GM10266 (cell line): Measurements from ENCODE around the gene RAB11FIP3.

Experiments
- DNase-seq: peaks from one replicate; pipeline ENCODE4 v3.0.0; 2012; ENCODE audit errors: extremely low spot score
- CTCF ChIP-seq: IDR thresholded peaks from 2 replicates; pipeline ENCODE4 v1.5.1; 2012; ENCODE audit warnings: mild to moderate bottlenecking, low read depth; ENCODE audit not compliant: control insufficient read depth, insufficient read depth; ENCODE audit errors: missing control alignments

RAB11FIP3 gene

DNA sequence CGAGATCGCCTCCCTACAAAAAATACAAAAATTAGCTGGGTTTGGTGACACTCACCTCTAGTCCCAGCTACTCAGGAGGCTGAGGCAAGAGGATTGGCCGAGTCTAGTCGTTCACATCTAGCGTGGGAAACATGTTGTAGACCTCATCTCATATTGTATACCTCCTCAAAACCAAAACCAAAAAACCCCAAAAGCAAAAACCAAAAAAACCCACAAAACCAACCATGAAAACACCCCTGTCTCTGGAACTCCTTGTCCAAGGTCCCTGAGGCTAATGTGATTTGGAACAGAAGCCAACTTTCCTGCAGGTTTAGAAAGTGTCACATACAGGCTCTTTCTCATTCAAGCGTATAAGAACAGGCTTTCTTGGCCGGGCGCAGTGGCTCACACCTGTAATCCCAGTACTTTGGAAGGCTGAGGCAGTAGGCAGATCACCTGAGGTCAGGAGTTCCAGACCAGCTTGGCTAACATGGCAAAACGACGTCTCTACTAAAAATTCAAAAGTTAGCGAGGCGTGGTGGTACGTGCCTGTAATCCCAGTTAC lies 29.0 kb downstream of the RAB11FIP3 start:
- no peak for DNase-seq
- TF ChIP-seq CTCF: no peak

DNA sequence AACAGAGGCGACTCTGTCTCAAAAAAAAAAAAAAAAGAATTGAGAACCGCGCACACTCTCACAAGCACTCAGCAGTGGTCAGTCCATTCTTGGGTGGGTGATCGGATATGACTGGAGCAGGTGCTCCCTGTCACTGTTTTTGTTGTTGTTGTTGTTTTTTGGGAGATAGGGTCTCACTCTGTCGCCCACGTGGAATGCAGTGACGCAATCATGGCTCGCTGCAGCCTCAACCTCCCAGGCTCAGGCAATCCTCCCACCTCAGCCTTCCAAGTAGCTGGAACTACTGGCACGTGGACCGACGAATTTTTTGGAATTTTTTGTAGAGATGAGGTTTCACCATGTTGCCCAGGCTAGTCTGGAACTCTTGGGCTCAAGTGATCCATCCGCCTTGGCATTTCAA lies 30.0 kb downstream of the RAB11FIP3 start:
- no peak for TF ChIP-seq CTCF
- DNase-seq: no peak

GRCh38 chr16:456891-457483 lies 31.5 kb downstream of the RAB11FIP3 start:
- DNase-seq: no peak

GRCh38 chr16:457732-458400 lies 32.4 kb downstream of the RAB11FIP3 start:
- no peak for TF ChIP-seq CTCF
- no peak for DNase-seq

More at GRCh38 chr16:456891-457483, 31.5 kb downstream of the RAB11FIP3 start:
- no peak for TF ChIP-seq CTCF

DNA sequence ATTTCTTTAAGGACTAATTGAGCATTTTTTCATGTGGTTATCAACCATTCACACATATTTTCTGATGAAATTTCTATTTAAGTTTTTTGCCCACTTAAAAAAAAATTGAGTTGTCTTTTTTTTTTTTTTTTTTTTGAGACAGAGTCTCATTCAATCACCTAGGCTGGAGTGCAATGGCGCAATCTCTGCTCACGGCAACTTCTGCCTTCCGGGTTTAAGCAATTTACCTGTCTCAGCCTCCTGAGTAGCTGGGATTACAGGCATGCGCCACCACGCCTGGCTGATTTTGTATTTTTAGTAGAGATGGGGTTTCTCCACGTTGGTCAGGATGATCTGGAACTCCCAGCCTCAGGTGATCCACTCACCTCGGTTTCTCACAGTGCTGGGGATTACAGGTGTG lies 34.3 kb downstream of the RAB11FIP3 start:
- no peak for DNase-seq
- no peak for TF ChIP-seq CTCF

DNA sequence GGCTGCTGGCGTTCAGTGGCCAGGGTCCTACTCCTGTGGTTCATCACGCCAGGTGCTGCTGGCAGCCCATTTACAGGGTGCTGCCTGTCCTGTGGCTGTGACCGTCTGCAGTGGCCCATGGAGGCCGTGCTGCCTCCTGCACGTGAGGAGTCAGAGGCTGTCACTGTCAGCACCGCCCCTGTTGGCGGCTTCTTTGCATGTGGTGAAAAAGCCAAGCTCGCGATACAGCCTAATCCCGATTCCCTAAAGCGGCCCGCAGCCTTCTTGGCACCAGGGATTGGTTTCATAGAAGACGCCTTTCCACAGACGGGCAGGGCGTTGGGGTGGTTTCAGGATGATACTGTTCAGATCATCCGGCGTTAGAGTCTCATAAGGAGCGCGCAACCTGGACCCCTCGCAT lies 35.3 kb downstream of the RAB11FIP3 start:
- DNase-seq: no peak
- no peak for TF ChIP-seq CTCF

- DNase-seq: no peak
- no peak for TF ChIP-seq CTCF
Observed at GRCh38 chr16:463071-463470, 37.6 kb downstream of the RAB11FIP3 start.
